Measurements from ENCODE around the gene CD180.

The CD180 gene

DNA sequence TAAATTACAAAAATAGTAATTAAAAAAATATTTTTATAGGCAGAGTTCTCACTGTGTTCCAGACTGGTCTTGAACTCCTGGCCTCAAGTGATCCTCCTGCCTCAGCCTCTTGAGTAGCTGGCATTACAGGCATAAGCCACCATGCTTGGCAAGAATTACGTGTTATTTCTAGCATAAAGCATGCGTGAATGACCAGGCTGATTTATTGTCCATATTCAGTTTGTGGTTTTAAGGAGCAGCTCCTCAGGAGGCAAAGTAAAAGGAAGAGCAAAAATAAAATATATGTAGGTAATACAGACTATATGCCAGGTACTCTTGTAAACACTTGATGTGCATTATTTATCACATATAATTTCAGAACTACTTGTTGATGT lies 7.1 kb upstream of the CD180 start:
- no peak for DNase-seq
- TF ChIP-seq POLR2A (IDR thresholded peaks at IDR 0.05; ENCODE audit: low read length) (no peak), GATA1 (IDR thresholded peaks at IDR 0.05; ENCODE audit: low read depth, low read length) (no peak)

DNA sequence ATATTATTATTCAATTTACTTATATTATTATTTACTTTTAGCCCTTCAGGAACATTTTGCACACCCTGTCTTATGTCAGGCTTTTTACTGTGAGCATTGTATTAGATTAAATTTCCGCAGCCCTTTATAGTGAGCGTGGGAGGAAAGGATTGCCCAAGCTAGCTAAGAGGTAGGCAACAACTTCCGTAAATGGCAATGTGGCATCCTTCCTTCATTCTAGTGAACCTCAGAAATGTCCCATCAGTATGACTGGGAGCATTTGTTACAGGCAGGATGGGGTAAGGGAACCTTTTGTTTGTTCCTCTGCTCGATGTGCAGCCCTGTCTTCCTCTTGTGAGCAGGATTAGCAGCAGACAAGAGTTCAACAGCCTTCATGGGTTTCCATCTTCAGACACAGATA lies 6.2 kb upstream of the CD180 start:
- no peak for DNase-seq
- no peak for TF ChIP-seq POLR2A (IDR thresholded peaks at IDR 0.05; ENCODE audit: low read length)
- no peak for TF ChIP-seq GATA1 (IDR thresholded peaks at IDR 0.05; ENCODE audit: low read depth, low read length)

GRCh38 chr5:67201897-67202549 lies 5.4 kb upstream of the CD180 start:
- TF ChIP-seq GATA1 (IDR thresholded peaks at IDR 0.05; ENCODE audit: low read depth, low read length) (no peak), POLR2A (IDR thresholded peaks at IDR 0.05; ENCODE audit: low read length) (no peak)
- DNase-seq = no peak

- TF ChIP-seq GATA1 (IDR thresholded peaks at IDR 0.05; ENCODE audit: low read depth, low read length) (no peak), POLR2A (IDR thresholded peaks at IDR 0.05; ENCODE audit: low read length) (no peak)
- no peak for DNase-seq
Measured at GRCh38 chr5:67200809-67201562, 4.4 kb upstream of the CD180 start.

GRCh38 chr5:67199859-67200258 lies 3.3 kb upstream of the CD180 start:
- DNase-seq = no peak
- TF ChIP-seq POLR2A (IDR thresholded peaks at IDR 0.05; ENCODE audit: low read length) (no peak), GATA1 (IDR thresholded peaks at IDR 0.05; ENCODE audit: low read depth, low read length) (no peak)

- TF ChIP-seq POLR2A (IDR thresholded peaks at IDR 0.05; ENCODE audit: low read length) (no peak), GATA1 (IDR thresholded peaks at IDR 0.05; ENCODE audit: low read depth, low read length) (no peak)
- no peak for DNase-seq
Measured at GRCh38 chr5:67198917-67199316, 2.3 kb upstream of the CD180 start.

DNA sequence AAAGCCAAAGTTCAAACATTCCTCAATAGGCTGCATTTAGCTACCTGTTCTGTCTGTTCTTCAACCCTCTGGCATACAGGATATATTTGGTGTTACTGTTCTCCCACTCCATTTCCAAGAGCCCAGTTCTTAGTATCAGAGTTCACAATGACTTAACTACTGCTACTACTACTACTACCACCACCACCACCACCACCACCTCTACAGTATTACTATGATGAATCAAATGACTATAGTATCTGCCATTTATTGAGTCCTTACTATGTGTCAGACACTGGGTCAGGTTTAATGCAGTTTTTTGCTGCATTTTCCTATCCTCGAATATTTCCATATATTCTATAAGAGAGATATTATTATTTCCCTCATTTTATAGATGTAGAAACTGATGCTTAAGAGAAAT lies 937 bp upstream of the CD180 start:
- DNase-seq = no peak
- TF ChIP-seq POLR2A (IDR thresholded peaks at IDR 0.05; ENCODE audit: low read length) = no peak
- no peak for TF ChIP-seq GATA1 (IDR thresholded peaks at IDR 0.05; ENCODE audit: low read depth, low read length)

DNA sequence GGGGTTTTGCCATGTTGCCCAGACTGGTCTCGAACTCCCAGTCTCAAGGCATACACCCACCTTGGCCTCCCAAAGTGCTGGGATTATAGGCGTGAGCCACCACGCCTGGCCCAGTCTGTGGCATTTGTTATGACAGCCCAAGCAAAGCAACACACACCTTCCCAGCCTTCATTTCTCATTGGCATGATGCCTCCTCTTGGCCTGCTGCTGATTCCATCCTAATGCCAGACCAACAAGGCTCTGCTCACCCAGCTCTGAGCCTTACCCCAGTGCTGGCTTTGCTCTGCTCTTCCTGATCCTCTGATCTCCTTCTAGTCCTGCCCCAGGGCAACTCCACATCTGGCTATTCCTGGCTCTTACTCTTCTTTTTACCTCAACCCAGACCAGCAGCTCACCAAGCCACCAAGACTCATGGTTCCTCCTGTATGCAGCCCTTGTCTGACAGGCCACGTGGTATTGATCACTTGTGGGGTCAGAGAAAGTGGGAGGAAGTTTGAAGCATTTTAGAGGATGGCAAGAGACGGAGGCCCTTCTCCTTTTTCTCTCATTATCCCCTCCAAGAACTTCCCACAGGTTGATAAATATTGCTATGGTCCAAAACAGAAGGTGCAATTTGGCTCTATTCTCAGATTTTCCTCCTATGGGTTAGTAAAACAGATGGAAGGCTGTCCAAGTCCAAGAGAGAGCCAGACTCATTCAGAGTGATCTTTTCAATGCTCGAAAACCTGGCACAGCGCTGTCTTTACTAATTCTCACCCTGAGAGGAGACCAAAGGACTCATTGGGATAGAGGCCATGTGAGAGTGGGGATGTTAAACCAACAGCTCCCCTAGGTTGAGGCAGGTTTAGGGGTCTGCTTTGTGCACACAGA lies 958 bp downstream of the CD180 start:
- no peak for TF ChIP-seq GATA1 (IDR thresholded peaks at IDR 0.05; ENCODE audit: low read depth, low read length)
- DNase-seq = no peak

DNA sequence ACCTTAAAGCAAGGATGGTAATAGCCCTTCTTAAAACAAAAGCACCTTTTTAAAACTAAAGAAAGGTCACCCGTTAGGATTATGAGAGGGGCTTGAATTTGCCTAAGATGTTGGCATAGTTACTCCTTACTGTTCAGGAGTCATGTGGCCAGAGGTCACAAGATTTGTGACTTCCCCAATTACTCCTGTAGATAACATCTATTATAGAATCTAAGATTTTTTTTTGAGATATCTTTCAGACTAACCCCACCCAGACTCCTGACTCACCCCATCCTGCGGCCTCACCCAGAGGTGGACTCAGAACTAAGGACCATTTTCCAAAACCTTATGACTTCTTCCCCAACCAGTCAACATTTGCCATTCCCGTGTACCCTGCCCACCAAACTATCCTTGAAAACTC lies 2.4 kb downstream of the CD180 start:
- no peak for TF ChIP-seq GATA1 (IDR thresholded peaks at IDR 0.05; ENCODE audit: low read depth, low read length)
- no peak for TF ChIP-seq POLR2A (IDR thresholded peaks at IDR 0.05; ENCODE audit: low read length)

DNA sequence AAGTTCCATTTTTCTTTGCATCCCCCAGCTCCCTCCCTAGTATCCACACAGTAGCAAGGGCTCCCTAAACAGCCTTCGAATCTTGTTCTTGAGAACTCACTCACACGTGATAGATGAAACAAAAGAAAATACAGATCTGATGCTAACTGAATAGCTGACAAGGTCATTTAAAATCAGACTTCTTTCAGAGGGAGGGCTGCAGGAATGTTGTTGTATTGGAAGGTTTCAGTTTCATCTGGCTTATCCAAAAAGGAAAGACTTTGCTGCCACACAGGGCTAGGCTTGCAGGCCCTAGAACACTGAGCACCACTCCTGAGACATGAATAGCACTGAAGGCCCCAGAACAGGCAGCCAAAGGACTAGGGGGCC lies 3.2 kb downstream of the CD180 start:
- DNase-seq = no peak
- TF ChIP-seq POLR2A (IDR thresholded peaks at IDR 0.05; ENCODE audit: low read length) (no peak), GATA1 (IDR thresholded peaks at IDR 0.05; ENCODE audit: low read depth, low read length) (no peak)

More for the DNA sequence above, 2.4 kb downstream of the CD180 start:
- no peak for DNase-seq

DNA sequence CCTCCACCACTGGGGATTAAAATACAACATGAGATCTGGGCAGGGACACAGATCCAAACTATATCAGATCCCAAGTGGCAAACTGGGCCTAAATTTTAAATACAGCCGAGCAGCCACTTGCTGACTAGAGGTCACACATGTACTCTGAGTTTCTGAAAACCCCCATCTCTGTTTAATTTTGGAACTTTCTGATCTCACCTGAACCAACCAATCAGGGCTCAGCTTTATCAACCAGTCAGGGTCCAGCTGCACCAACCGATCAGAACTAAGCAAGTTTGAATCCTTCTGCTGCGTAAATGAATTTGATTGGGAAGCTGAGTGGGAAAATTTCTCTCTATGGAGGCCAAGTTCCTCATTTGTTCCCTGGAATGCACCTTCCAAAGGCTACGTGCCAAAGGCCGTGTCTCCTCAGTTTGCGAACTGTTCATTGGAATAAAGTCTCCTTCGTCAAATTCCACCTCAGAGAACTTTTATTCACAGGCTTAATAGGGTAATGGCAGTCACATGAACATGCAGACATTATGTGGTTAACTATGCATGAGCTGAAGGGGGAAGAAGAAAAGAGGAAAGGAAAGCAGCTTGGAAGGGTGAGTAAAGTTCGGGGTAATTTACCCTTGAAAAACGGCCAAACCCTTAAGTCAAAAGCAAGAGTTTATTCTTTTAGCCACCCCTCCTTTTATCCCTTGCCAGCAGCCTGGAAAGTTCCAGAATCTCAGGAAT lies 3.7 kb downstream of the CD180 start:
- TF ChIP-seq POLR2A (IDR thresholded peaks at IDR 0.05; ENCODE audit: low read length) (no peak), GATA1 (IDR thresholded peaks at IDR 0.05; ENCODE audit: low read depth, low read length) (no peak)
- DNase-seq = no peak

- TF ChIP-seq GATA1 (IDR thresholded peaks at IDR 0.05; ENCODE audit: low read depth, low read length) (no peak), POLR2A (IDR thresholded peaks at IDR 0.05; ENCODE audit: low read length) (no peak)
- no peak for DNase-seq
Measured at GRCh38 chr5:67190861-67191260, 5.7 kb downstream of the CD180 start.

- no peak for DNase-seq
- TF ChIP-seq POLR2A (IDR thresholded peaks at IDR 0.05; ENCODE audit: low read length) (no peak), GATA1 (IDR thresholded peaks at IDR 0.05; ENCODE audit: low read depth, low read length) (no peak)
Measured at GRCh38 chr5:67190410-67190809, 6.2 kb downstream of the CD180 start.

DNA sequence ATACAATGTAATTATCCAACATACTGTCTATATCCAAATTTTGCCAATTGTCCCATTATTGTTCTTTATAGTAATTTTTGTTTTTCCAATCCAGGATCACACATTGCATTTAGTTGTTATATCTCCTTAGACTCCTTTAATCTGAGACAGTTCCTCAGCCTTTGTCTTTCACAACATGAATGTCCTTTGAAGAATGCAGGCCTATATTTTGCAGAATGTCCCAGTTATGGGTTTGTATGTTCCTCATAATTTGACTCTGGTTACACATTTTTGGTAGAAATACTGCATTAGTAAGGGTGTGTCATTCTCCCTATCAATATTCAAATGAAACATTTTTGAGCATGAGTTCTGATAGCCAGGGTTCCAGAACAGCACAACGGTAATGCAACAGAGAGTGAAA lies 6.7 kb downstream of the CD180 start:
- no peak for DNase-seq

More for the DNA sequence above, 6.7 kb downstream of the CD180 start:
- TF ChIP-seq GATA1 (IDR thresholded peaks at IDR 0.05; ENCODE audit: low read depth, low read length) = no peak
- no peak for TF ChIP-seq POLR2A (IDR thresholded peaks at IDR 0.05; ENCODE audit: low read length)

All from erythroblast (primary cell).